Nephron (organoid): ENCODE data around the gene MOV10L1.

Experiments
- H3K27ac Mint-ChIP-seq, 3 experiments: 2 replicates each; pipeline ENCODE4 v1.8.0; 2020; ENCODE audit warnings: mixed read lengths in 3 of 3, mild to moderate bottlenecking in 2 of 3, moderate library complexity in 1 of 3
- H3K27me3 Mint-ChIP-seq: 2 replicates; pipeline ENCODE4 v1.8.0; 2021; ENCODE audit warnings: low read depth, mild to moderate bottlenecking, moderate library complexity, mixed read lengths
- H3K36me3 Mint-ChIP-seq: 2 replicates; pipeline ENCODE4 v1.8.0; 2020; ENCODE audit warnings: low read depth, mixed read lengths
- H3K4me1 Mint-ChIP-seq: 2 replicates; pipeline ENCODE4 v1.8.0; 2020; ENCODE audit warnings: mixed read lengths
- H3K4me3 Mint-ChIP-seq, 3 experiments: 2 replicates each; pipeline ENCODE4 v1.8.0; 2020; ENCODE audit warnings: mild to moderate bottlenecking in 3 of 3, mixed read lengths in 3 of 3, moderate library complexity in 2 of 3
- H3K9me3 Mint-ChIP-seq: 2 replicates; pipeline ENCODE4 v1.8.0; 2020; ENCODE audit warnings: mixed read lengths
- TF ChIP-seq, protein P1 (sequence below), 3 experiments: fragments of 200-600 bp; sonication (generic); IDR thresholded peaks; one replicate each; pipeline ENCODE4 v1.5.0; 2021; ENCODE audit warnings: antibody characterized with exemption in 3 of 3; ENCODE audit not compliant: unreplicated experiment in 3 of 3

MOV10L1 gene

DNA sequence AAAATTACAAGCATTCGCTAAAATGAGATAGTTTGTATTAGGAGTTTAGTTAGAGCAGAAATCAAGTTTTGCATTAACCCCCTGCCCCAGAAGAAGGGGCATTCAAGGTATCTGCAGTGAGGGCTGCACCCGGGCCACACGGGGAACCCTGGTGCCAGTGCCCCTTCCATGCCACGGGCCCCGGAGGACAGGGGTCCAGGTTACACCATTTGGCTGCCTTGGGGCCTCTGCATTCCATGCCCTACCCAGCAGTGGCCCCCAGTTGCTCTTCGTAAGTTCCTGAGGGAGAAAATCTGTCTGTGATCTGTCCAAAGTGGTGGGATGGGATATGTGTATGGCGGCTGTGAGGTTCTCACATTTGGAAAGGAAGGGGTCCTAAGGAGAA lies 63.9 kb downstream of the MOV10L1 start:
- H3K27me3 Mint-ChIP-seq: peaks cover 25% of the 10 kb centered on the region
- H3K9me3 Mint-ChIP-seq: no peaks in the 10 kb centered on the region
- TF ChIP-seq, protein P1, sequence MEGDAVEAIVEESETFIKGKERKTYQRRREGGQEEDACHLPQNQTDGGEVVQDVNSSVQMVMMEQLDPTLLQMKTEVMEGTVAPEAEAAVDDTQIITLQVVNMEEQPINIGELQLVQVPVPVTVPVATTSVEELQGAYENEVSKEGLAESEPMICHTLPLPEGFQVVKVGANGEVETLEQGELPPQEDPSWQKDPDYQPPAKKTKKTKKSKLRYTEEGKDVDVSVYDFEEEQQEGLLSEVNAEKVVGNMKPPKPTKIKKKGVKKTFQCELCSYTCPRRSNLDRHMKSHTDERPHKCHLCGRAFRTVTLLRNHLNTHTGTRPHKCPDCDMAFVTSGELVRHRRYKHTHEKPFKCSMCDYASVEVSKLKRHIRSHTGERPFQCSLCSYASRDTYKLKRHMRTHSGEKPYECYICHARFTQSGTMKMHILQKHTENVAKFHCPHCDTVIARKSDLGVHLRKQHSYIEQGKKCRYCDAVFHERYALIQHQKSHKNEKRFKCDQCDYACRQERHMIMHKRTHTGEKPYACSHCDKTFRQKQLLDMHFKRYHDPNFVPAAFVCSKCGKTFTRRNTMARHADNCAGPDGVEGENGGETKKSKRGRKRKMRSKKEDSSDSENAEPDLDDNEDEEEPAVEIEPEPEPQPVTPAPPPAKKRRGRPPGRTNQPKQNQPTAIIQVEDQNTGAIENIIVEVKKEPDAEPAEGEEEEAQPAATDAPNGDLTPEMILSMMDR (IDR thresholded peaks at IDR 0.05; ENCODE audit: unreplicated experiment in 3 of 3): no peak
- no peak overlapping the region for H3K27ac Mint-ChIP-seq
- no peaks in the 10 kb centered on the region for H3K36me3 Mint-ChIP-seq
- no peaks in the 10 kb centered on the region for H3K4me1 Mint-ChIP-seq
- no peak overlapping the region for H3K4me3 Mint-ChIP-seq

DNA sequence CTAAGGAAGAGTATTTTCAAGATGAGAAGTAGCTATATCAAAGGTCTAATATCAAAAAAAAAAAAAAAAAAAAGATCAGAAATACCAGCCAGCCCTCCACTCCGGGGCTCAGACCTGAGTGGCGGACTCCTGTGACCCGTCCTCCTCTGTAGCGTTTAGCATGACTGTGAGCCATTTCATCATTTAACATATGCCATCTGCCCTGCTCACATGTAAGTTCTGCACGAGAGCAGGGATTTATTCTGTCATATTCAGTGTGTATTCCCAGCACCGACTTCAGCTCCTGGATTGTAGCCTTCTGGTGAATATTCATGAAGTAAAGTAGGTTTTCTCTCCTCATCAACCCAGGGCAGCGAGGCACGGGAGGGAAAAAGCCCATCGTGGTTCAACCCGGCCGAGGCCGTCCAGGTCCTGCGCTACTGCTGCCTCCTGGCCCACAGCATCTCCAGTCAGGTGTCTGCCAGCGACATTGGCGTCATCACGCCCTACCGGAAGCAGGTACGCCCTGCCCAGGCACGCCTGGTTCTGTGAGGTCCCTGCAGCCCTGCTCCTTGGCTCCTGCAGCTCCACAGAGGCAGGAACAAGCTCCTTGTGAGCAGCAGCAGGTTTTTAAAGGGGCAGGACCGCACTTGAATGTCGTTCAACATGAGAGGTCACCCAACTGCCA lies 68.0 kb downstream of the MOV10L1 start:
- Mint-ChIP-seq H3K4me1 (no peaks in the 10 kb centered on the region), H3K36me3 (no peaks in the 10 kb centered on the region), H3K9me3 (no peaks in the 10 kb centered on the region), H3K4me3 (no peak overlapping the region), H3K27me3 (peaks cover 15% of the 10 kb centered on the region), H3K27ac (no peak overlapping the region)
- TF ChIP-seq, protein P1 (IDR thresholded peaks at IDR 0.05; ENCODE audit: unreplicated experiment in 3 of 3): no peak

DNA sequence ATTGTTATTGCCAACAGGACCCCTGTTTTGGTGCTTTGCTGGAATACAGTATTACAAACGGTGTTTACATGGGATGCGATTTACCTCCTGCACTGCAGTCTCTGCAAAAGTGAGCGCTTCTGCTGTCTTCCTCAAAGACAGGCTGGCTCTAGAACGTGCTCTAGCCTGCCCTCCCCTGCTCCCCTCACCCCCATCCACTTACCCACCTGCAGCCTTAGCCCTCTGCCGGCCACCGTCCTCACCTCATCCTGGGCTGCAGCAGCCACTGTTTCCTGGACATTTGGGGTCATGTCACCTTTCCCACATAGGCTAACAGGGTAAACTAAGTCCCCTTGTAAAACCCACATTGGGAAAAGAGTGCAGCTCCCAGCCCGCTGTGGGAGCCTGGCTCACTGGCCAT lies 71.1 kb downstream of the MOV10L1 start:
- no peaks in the 10 kb centered on the region for H3K4me1 Mint-ChIP-seq
- H3K9me3 Mint-ChIP-seq: no peaks in the 10 kb centered on the region
- H3K27me3 Mint-ChIP-seq: peaks cover 23% of the 10 kb centered on the region
- TF ChIP-seq, protein P1 (IDR thresholded peaks at IDR 0.05; ENCODE audit: unreplicated experiment in 3 of 3): no peak
- H3K27ac Mint-ChIP-seq: no peak overlapping the region
- H3K4me3 Mint-ChIP-seq: no peak overlapping the region
- H3K36me3 Mint-ChIP-seq: no peaks in the 10 kb centered on the region

DNA sequence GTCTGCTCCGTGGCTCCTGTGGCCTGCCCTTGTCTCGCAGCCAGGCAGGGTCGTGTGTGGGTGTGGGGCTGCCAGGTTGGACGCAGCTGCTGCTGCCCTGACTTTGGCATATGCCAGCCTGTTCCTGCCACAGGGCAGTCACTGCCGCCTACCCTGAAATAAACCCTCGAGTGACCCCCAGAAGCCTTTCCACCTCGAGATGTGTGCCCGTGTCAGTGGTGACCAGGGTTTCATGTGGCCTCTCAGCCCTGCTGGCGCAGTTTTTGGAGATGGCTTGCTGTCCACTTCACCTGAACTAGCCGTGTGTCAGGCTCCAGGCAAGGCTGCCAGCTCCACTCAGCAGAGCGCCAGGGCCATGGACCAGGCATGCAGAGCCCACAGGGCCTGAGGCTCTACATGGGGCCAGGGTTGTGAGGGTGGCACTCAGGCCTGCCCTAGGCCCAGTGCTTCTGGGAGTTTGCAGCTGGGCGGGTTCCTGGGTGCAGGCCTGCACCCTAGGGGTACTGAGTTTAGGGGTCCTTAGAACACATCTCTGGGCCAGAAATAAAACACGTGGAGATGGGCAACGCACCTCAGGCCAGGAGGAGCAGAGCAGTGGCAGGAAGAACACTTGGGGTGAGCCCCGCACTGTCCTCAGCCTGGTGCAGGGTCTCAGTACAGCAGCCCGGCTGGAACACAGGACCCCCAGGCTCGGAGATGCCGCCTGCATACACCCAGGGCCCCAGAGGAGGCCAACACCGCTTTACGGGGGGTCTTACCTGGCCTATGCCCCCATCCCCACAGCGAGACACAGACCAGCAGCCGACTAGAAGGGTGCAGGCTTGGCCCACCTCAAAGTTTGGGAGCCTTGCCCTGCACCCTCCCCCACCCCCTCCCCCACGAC lies 71.9 kb downstream of the MOV10L1 start:
- H3K4me1 Mint-ChIP-seq: no peaks in the 10 kb centered on the region
- H3K4me3 Mint-ChIP-seq: no peak overlapping the region
- H3K36me3 Mint-ChIP-seq: no peaks in the 10 kb centered on the region

DNA sequence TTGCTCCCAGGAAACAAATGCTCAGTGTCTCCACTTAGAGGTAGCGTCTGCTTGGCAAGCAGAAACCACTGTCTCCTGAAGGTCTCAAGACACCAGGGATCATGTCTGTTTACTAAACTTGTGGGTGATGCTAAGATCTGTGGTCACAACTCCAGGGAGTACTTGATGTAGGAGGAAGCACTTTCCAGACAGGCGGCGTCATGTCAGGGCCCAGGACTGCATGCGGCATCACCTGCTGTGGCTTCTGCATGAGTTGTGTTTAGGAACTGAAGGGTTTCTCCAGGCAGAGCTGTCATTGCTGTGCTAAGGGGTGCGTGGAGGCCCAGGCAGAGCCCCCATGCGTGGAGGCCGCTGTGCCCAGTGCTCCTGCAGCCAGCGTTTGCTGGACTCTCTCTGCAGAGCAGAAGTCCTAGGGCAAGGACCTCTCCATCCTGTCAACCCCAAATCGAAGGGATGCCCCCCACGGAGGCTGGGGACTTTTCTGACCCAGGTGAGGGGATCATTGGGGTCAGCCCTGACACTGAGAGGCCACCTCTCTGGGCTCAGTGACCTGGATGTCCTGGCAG lies 72.7 kb downstream of the MOV10L1 start:
- H3K4me3 Mint-ChIP-seq: no peak overlapping the region

More for the DNA sequence above, 71.9 kb downstream of the MOV10L1 start:
- Mint-ChIP-seq H3K27me3 (peaks cover 24% of the 10 kb centered on the region), H3K9me3 (no peaks in the 10 kb centered on the region), H3K27ac (no peak overlapping the region)
- TF ChIP-seq, protein P1 (IDR thresholded peaks at IDR 0.05; ENCODE audit: unreplicated experiment in 3 of 3): no peak

More for the DNA sequence above, 72.7 kb downstream of the MOV10L1 start:
- H3K27me3 Mint-ChIP-seq: peaks cover 31% of the 10 kb centered on the region
- H3K27ac Mint-ChIP-seq: no peak overlapping the region
- H3K4me1 Mint-ChIP-seq: no peaks in the 10 kb centered on the region
- H3K36me3 Mint-ChIP-seq: no peaks in the 10 kb centered on the region
- TF ChIP-seq, protein P1 (IDR thresholded peaks at IDR 0.05; ENCODE audit: unreplicated experiment in 3 of 3): no peak
- H3K9me3 Mint-ChIP-seq: no peaks in the 10 kb centered on the region
